HG02938 (cell line): Measurements from ENCODE around the gene ZNF296.

ENCODE experiments used
- ATAC-seq: cut with Tn5 transposase; IDR thresholded peaks from one replicate; pipeline ENCODE4 v1.9.1; 2021; ENCODE audit warnings: mild to moderate bottlenecking, moderate library complexity; ENCODE audit not compliant: unreplicated experiment

The ZNF296 gene

DNA sequence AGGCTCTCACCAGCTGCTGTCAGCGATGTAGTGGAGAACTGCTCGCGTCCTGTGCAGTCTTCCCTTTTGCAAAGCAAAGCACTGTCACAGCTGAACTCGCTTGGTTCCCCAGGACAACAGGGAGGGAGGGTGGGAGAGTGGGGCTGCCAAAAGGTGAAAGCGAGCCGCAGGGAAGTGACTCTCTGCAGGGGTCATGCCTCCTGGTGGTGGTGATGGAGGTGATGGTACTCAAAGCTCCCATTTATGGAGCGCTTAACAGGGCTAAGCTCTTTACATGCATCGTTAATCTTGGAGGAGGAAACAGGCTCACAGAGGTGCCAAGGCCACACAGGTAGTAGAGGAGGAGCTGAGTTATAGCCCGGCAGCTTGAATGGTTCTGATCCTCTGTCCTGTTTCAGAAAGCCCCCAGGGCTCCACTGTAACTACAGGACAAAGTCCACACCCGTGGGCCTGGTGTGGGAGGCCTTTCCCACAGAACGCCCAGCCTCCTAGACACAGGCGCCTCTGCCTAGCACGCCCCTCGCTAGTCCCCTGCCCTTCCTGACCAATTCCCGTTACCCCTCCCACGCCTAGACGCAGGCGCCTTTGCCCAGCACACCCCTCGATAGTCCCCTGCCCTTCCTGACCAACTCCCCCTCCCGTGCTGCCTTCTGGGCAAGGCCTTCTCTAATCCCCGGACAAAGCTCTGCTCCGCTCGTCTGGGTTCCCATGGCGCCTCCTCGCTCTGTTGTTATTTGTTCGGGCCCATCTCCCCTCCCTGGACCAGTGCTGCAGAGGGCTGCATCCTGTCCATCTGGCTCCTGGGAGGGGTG lies 27.4 kb upstream of the ZNF296 start:
- no peak for ATAC-seq

DNA sequence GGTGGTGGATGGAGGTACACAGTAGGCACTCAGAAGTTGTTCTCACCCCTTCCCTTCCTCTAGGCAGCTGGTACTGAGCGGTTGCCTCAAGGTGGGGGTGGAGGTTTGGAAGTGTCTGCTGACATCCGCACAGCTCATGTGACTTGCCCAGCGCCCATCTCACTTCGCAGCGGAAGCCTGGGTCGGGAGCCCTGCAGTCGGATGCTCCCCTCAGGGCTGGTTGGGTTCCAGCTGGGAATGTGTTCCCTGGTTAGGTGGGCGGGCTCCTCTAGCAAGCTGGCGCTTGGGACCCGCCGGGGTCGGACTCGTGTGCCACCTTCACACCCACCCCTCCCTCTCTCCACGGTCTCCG lies 26.9 kb upstream of the ZNF296 start:
- no peak for ATAC-seq

DNA sequence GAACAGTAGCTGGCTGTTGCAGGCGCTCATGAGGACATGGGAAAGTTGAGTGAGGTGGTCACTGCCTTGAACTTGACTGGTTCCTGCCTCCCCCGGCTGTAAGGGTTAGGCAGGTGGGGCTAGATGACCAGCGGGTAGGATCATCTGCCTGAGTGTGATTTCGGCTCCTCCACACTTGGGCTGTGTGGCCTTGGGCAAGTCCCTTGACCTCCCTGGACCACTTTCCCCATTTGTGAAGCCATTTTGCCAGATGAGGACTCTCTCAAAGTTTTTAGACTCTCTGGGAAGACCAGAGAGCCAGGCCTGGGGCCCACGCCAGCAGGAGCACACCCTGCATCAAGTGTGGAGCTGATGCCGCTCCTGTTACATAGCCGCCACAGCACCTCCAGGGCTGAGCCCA lies 26.2 kb upstream of the ZNF296 start:
- ATAC-seq = no peak

DNA sequence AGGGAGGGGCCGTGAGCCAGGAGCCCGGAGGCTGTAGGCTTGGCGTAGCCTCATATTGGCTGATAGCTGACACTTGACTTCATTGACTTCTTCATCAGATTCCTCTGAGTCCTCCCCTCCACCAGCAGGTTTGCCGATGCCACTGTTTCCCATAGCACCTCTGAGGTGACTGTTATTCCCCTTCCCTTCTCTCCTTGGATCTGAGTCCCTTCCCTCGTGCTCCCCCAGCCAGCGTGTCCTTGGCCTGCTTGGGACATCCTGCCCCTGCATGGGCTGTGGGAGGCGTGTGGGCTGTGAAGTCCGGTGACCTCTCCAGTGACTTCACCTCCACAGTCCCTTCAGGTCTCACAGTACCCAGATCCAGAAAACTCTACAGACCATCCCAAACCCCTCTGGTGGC lies 25.5 kb upstream of the ZNF296 start:
- ATAC-seq = no peak

DNA sequence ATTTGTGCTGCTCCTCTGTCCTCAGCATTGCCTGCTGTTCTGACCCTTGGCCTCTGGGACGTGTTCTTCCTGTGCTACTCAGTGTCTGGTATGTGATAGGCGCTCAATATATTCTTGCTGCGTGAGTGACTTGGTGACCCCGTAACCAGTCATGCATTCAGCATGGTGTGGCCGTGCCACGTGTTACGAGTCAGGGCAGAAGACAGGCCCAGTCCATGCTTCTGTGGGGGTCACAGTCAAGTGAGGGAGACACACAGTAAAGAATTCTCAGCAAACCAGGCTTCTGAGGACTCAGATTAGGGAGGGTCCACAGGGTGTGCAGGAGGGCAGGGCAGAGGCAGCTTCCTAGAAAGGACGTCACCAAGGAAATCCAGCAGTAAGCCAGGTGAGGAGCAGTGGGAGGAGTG lies 24.6 kb upstream of the ZNF296 start:
- ATAC-seq = no peak

DNA sequence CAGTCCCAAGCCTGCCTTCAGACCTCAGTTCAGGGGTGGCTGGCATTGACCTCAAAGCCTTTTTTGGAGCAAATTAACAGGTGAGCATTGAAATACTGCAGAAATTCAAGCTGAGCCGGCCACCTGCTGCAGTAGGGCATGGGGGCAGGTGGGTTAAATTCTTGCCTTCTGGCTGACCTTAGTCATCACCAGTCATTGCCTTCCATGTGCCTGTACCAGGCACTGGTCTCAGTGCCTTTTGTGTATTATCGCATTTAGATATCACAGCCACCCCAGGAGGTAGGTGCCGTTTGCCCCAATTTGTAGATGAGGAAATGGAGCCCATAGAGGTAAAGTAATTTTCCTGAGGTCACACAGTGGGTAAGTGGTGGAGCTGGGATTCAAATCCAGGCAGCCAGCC lies 23.9 kb upstream of the ZNF296 start:
- no peak for ATAC-seq

DNA sequence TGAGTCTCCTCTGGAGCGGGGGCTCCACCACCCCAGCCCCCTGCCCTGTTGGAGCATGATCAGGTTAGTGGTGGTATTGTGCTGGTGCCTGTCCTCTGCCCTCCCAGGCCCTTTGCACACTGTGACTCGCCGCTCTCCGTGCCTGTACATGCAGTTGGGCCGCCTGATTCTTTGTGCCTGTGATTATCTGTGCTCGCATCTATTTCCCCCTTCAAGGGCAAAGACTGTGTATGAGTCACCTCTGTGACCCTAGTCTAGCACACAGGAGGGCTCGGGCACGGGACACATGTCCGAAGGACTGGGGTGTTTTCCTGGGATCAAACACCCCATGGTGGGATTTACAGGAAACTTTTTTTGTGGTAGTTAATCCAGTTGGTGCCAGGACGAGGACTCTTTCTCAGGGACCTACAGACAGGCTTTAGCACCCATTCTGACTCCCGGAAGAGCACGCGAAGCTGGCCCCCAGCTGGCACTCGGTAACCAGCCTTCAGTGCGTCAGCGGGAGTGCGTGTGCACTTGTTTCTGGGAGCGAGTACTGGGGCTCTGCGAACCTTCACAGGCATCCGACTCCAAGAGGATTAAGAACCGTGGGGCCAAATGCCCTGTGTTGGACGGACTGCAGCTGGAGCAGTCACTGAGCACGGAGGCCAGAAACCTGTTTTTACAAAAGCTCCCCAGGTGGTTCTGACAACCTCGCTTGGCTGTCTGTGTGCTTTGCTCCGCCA lies 23.4 kb upstream of the ZNF296 start:
- ATAC-seq = no peak

DNA sequence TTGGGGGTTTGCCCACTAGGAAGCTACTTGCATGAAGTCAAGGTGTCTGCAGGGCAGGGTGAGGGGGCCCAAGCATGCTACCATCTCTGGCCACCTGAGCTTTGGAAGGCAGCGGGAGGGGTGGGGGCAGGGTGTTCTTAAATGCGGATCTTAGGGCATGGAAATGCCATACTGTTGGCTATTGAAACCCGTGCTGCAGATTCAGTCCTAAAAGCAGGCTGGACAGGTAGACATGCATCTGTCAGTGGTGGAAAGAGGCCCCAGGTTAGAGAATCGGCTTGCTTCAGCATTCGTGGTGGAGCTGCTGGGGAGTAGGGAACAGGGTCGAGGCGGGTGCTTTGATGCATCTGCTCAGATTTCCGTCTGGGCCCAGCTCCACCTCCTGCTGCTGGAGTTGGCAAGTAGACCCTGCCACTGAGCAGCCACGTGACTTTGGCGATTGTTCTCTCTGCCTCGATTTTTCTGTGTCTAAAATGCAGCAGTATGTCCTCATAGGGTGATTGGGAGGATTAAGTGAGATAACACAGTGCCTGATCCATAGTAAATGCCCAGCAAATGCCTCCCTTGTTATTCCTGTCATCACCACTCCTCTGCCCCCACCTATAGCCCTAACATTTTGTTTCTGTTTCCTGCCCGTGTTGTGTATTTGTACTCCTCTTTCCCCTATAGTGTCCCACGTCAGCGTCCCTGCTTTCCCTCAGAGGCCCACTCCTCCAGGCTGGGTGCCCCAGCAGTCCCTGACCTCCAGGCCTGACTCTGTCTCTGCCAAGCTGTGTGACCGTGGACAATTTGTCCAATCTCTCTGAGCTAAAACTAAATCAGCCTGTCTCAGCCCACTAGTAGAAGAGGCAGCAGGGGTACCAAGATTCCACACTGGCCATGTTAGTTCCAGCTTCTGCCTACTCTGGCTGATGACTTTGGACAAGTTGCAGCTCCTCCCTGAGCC lies 22.5 kb upstream of the ZNF296 start:
- ATAC-seq = no peak

DNA sequence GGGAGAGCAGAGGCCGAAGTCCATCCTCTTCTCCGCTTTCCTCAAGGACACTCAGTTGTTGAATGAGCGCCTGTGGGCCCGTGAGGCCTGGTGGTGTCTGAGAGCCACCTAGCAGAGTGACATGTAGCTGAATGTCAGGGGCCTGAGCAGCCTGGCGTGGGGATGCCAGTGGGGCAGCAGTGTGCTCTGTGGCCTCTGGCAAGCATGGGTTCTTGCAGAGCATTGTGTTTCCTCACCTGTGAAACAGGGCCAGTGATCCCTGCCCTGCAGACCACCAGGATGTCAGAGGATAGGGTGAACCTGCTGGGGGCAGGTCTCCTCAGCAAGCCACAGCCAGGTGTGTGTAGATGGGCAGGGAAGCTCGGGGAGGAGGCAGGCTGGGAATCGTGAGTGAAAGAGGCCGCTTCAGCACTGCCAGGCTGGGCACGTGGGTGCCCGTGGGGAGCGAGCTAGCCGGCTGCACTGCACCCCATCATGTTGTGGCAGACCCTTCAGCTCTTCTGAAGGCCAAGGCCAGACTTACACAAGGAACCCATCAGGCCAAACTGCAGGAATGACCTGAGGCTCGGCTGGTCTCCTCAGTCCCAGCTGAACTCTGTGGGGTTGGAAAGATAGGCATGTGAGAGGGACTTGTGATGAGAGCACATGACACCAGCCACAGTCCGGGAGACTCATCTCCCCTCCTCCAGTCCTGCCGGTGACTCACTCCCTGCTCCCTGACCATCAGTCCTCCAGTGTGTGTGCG lies 21.7 kb upstream of the ZNF296 start:
- no peak for ATAC-seq

DNA sequence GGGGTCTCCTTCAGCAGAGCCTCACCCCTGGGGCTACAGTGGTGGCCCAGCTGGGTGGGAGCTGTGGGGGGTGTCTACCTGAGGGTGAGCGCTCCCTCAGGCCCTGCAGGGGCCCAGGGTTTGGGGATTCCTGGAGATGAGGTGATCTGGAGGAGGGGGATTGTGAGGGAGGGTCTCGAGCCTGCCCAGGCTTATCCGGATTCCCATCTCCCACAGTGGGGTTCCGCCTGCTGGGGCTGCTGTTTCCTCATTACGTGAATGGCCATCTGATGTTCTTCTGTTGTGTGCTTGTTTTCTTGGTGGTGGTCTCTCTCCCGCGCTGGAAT lies 21.1 kb upstream of the ZNF296 start:
- ATAC-seq = no peak

DNA sequence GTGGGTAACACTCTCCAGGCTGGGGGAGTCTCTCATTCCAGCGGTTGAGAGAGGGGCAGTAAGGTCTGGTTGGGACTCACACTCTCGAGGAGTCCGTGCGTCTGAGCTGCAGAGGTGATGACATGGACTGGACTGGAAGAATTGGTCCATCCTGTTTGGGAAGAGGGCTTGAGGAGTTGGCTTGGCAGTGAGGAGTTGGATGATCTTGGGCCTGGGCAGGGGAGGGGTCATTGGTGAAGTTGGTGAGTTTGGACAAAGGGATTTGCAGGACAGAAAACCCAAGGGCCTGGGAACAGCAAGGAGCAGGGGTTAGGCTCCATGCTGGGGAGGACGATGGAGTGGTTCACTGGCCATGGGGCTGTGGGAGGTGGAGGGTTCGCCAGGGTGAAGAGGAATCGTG lies 20.4 kb upstream of the ZNF296 start:
- no peak for ATAC-seq

DNA sequence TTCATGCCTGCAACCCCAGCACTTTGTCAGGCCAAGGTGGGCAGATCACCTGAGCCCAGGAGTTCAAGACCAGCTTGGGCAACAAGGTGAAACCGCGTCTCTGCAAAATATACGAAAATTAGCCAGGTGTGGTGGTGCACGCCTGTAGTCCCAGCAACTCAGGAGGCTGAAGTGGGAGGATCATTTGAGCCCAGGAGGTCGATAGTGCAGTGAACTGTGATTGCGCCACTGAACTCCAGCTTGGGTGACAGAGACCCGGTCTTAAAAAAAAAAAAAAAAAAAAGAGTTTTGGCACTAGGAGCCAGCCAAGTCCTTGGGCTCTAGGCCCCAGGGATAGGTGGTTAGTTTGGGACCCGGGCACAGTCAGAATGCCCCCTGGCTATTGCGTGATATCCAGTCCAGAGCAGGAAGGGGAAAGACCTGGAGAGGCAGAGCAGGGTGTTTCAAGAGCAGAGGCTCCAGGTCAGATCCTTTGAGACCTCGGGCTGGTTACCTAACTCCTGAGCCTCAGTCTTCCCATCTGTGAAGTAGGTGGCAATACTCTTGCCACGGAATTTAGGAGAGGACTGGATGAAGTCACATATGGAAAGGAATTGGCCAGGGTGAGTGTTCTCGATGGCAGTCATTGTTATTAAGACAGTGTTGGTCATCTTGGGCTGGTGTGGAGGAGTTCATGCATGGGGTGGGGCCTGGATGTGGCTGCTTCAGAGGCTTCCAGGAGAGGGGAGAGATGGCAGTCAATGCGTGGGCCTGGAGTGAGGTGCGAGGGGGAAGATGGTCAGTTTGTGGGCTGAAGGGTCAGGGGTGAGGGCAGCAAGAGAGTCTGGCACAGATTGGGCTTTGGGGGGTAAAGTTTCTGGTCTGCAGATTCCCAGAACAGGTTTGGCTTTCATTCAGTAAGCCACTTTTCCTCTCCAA lies 19.5 kb upstream of the ZNF296 start:
- no peak for ATAC-seq

DNA sequence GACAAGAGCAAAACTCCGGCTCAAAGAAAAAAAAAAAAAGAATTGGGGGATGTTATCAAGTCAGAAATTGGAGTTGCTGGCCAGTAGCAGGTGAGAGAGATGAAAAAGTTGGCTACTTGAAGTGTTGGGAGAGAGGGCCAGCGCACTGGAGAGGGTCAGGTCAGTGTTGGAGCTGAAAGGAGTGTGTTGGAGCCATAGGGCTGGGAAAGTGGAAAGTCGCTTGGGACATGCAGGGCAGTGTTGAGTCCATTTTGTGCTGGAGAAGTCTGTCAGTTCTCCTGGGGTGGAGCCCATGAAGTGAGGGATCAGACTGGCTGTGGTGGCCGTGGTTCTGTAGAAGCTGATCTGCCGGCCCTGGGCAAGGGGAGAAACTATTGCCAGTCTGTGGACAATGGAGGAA lies 18.4 kb upstream of the ZNF296 start:
- ATAC-seq = no peak

DNA sequence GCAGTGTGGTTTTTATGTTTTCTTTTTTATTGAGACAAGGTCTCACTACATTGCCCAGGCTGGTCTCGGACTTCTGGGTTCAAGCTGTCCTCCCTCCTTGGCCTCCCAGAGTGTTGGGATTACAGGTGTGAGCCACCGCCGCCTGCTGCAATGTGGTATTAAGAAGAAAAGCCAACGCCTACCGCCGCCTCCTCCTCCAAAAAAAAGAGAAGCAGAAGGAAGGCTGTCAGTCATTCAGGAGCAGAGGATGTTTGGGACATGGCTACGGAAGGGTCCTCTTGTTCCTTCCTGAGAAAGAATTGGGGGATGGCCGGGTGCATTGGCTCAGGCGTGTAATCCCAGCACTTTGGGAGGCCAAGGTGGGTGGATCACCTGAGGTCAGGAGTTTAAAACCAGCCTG lies 17.9 kb upstream of the ZNF296 start:
- no peak for ATAC-seq

DNA sequence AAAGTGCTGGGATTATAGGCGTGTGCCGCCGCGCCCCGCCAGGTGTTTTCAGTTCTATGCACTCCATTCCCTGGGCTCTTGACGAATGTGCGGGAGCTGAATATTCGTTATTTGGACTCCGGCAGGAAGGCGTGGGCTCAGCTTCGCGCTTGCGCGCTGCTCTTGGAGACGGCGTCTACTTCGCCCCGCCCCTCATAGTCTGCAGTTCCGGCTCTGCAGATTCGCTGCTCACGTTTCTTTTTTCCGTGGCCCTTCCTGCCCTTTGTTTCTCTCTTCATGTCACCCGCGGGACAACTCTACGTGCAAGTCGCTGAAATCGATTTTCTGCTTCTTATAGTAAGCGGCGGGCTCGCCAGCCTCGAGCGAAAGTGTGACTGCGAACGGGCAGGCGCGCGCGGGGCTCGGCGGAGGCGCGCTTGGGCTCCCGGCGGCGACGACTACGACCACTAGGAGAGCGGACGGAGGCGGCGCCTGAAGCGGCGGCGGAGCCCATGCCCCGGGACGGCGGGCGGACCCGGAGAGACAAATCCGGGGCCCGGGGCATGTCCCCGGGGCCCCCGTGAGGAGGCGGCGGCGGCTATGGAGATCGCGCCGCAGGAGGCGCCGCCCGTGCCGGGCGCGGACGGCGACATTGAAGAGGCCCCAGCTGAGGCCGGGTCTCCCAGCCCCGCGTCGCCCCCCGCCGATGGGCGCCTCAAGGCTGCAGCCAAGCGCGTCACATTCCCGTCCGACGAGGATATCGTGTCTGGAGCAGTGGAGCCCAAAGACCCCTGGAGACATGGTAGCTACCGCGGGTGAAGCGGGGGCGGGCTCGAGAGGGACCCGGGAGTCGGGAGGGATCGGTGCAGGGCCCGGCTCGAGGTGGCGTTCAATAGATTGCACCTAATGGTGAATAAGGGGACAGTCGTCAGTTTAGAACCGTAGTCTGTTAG lies 16.7 kb upstream of the ZNF296 start, which contains the start of gene PPP1R37:
PPP1R37 (plus strand) TSS at position 433 of the 932 bp plus-strand sequence; CDS start at position 580, 147 bp downstream.
- ATAC-seq = no peak

DNA sequence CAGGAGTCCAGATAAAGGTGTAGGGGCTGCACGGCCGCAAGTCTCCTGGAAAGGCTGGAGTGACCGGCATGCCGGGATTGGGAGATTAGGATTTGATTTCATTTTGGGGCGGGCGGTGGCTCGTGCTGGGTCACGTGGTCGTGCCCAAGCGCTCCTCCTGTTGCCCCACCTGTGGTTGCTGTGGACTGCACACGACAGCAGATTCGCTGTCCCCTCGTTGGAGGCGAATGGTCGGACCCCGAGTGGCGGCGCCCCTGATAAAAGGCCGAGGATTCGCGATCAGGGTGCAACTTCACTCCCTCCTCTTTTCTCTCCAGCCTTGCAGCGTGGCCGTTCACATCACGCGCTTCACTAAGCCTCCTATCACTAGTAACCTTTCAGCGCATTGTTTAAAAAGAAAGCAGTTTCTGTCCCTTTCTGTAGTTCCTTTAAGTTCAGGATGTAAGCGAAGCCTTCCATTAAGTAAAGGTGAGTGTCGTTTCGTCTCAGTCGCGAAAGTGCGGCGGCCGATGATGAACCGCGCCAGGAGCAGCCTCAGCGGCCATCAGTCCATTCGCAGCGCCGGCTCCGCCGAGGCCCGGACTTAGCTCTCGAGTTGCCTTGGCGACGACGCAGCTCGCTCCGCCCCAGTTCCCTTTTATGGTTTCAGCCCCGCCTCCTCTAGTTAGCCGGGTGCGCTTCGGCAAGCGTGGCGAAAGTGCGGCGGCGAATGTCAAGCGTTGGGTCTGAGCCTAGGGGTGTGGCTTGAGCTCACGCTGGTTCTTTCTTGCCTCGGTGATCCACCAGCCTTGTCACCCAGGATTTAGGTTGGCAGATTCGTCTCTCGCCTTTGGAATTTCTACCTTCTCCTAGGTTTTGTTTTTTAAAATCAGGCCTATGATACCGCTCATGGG lies 15.0 kb upstream of the ZNF296 start:
- ATAC-seq = peak; percentile 53

DNA sequence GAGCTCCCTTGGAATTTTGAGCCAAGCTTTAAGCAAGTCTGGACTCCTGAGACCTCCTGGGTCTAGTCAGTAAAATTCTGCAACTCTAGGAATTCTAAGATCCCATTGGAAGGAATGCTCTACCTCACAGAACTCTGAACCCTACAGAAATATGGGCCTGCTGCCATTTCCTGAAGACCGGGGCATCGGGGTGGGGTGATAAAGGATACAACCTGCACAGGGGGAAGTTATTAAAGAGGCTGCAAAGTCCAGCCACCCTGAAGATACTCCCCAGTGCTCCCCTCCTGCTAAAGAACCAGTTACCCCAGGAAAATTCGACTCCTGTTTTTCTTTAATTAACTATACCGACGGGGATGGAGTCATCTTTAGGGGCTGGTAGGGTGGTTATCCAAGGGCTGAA lies 14.3 kb upstream of the ZNF296 start:
- no peak for ATAC-seq

DNA sequence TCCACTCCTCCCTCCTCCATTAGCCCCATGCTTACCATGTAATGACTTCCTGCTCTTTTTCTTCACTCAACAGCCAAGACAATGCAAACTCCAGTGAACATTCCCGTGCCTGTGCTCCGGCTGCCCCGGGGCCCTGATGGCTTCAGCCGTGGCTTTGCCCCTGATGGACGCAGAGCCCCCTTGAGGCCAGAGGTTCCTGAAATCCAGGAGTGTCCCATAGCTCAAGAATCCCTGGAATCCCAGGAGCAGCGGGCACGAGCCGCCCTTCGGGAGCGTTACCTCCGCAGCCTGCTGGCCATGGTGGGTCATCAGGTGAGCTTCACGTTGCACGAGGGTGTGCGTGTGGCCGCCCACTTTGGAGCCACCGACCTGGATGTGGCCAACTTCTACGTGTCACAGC lies 13.8 kb upstream of the ZNF296 start:
- ATAC-seq = no peak
